Measurements from ENCODE around the gene TOR4A. TPM values are rescaled to one million over a fixed set of nuclear protein-coding genes. Genes with fewer than 3 reads are reported as not detected.

The TOR4A gene
- total and polyA plus RNA-seq, 10 of the 15 experiments (the other 5 are each of a cell fraction or from before 2014, with no cell fraction given): 2.0 to 19.9 (median 3.7) TPM

- TF ChIP-seq PAX8 (IDR thresholded peaks at IDR 0.05) (no peak), IRF5 (IDR thresholded peaks at IDR 0.05; ENCODE audit: borderline replicate concordance) (no peak), JUND (IDR thresholded peaks at IDR 0.05; ENCODE audit: low read depth, low read length) (no peak), PKNOX1 (IDR thresholded peaks at IDR 0.05) (peak; percentile 30; the same call in 1 of the 2 replicates), SRF (IDR thresholded peaks at IDR 0.05; ENCODE audit: low read depth in 2 of 2, low read length in 2 of 2) (no peak), BACH1 (IDR thresholded peaks at IDR 0.05; ENCODE audit: borderline replicate concordance) (peak; percentile 40; the same call in 1 of the 2 replicates), STAT3 (IDR thresholded peaks at IDR 0.05; ENCODE audit: low read depth, low read length) (no peak), SMC3 (IDR thresholded peaks at IDR 0.05; ENCODE audit: borderline replicate concordance, low read length) (no peak), RUNX3 (IDR thresholded peaks at IDR 0.05; ENCODE audit: low read length) (no peak), TCF12 (IDR thresholded peaks at IDR 0.05; ENCODE audit: low read depth, low read length) (peak; percentile 92), RAD51 (IDR thresholded peaks at IDR 0.05) (no peak), ZBTB11 (CRISPR knock-in tag; IDR thresholded peaks at IDR 0.05) (no peak), ESRRA (IDR thresholded peaks at IDR 0.05; ENCODE audit: low read length) (no peak), ZNF622 (IDR thresholded peaks at IDR 0.05) (no peak), HDAC6 (IDR thresholded peaks at IDR 0.05; ENCODE audit: unreplicated experiment) (no peak), MTA2 (IDR thresholded peaks at IDR 0.05; ENCODE audit: low read depth) (no peak), WRNIP1 (IDR thresholded peaks at IDR 0.05; ENCODE audit: borderline replicate concordance, low read depth, low read length) (no peak), CEBPB (IDR thresholded peaks at IDR 0.05; ENCODE audit: borderline replicate concordance in 1 of 2, low read depth in 2 of 2, low read length in 2 of 2) (no peak), CHD2 (IDR thresholded peaks at IDR 0.05; ENCODE audit: borderline replicate concordance, low read depth, low read length) (peak; percentile 77), MLLT1 (IDR thresholded peaks at IDR 0.05) (0 out of 2 replicates have a peak, but pooled peaks have one; percentile 27), NRF1 (conservative IDR thresholded peaks at IDR 0.05; ENCODE audit: low read depth, low read length) (no peak), SMARCA5 (IDR thresholded peaks at IDR 0.05) (0 out of 2 replicates have a peak, but pooled peaks have one; percentile 36), SREBF1 (IDR thresholded peaks at IDR 0.05; ENCODE audit: low read length) (no peak), IKZF2 (IDR thresholded peaks at IDR 0.05) (peak in 1 of 2 experiments; percentile 45; a peak in 1 of 4 replicates)
Measured at GRCh38 chr9:137316012-137316981, 38.8 kb downstream of the TOR4A start (continued).

All from GM12878 (cell line).